Fibroblast of the aortic adventitia (primary cell): Measurements from ENCODE around the gene ALPK3. TPM values are rescaled to one million over a fixed set of nuclear protein-coding genes. Genes with fewer than 3 reads are reported as not detected.

Experiments
- DNase-seq: peaks from one replicate; pipeline ENCODE4 v3.0.0-alpha.2; 2010; ENCODE audit warnings: low read depth
- H3K4me3 ChIP-seq: 2 replicates; pipeline ENCODE4 v1.5.1; 2011; ENCODE audit warnings: low read depth, mild to moderate bottlenecking, control low read depth, low read length, moderate library complexity
- CTCF ChIP-seq: IDR thresholded peaks from 2 replicates; pipeline ENCODE4 v1.5.1; 2011; ENCODE audit warnings: mild to moderate bottlenecking, low read length, control low read depth, inconsistent platforms; ENCODE audit not compliant: insufficient read depth
- total RNA-seq: library from RNA; depleted of rRNA; stranded (reverse); fragments of >200 nt; gene quantifications from 2 replicates; pipeline ENCODE4 v1.2.3, GENCODE V29; 2012; ENCODE audit warnings: low replicate concordance

Gene ALPK3
- total RNA-seq, 1 donor: 0.18 TPM

- no peak for TF ChIP-seq CTCF
- H3K4me3 ChIP-seq: no peak overlapping the region
- no peak for DNase-seq
These were observed 30.2 kb downstream of the ALPK3 start for GRCh38 chr15:84847382-84847781.

- DNase-seq: no peak
- TF ChIP-seq CTCF: no peak
- no peak overlapping the region for H3K4me3 ChIP-seq
These were observed 35.1 kb downstream of the ALPK3 start for GRCh38 chr15:84852212-84852611.

GRCh38 chr15:84855136-84855535 lies 38.0 kb downstream of the ALPK3 start:
- no peak for TF ChIP-seq CTCF
- DNase-seq: no peak

GRCh38 chr15:84855765-84856164 lies 38.6 kb downstream of the ALPK3 start:
- no peak for DNase-seq
- no peak overlapping the region for H3K4me3 ChIP-seq
- TF ChIP-seq CTCF: no peak

More at GRCh38 chr15:84855136-84855535, 38.0 kb downstream of the ALPK3 start:
- no peak overlapping the region for H3K4me3 ChIP-seq

GRCh38 chr15:84856731-84857417 lies 39.7 kb downstream of the ALPK3 start:
- no peak for TF ChIP-seq CTCF
- H3K4me3 ChIP-seq: no peak overlapping the region
- DNase-seq: no peak

GRCh38 chr15:84857418-84858004 lies 40.4 kb downstream of the ALPK3 start:
- H3K4me3 ChIP-seq: no peak overlapping the region
- no peak for DNase-seq
- no peak for TF ChIP-seq CTCF
